Hippocampal formation (tissue), 2 donors: ENCODE data around the gene CLEC4C.

Source experiments
- DNase-seq, 2 donors: peaks; one replicate each; lab custom pipeline; 2025; lab: John Stamatoyannopoulos, UW

CLEC4C gene

GRCh38 chr12:7723926-7724325, 23.2 kb downstream of the CLEC4C start:
- no peak for DNase-seq

GRCh38 chr12:7719946-7720730, 27.0 kb downstream of the CLEC4C start:
- DNase-seq: no peak

GRCh38 chr12:7716381-7716780, 30.8 kb downstream of the CLEC4C start:
- DNase-seq: no peak

- no peak for DNase-seq
Observed at GRCh38 chr12:7712841-7713442, 34.2 kb downstream of the CLEC4C start.

GRCh38 chr12:7711133-7711532, 36.0 kb downstream of the CLEC4C start, which contains the start of gene DPPA3:
Gene DPPA3 (plus strand): TSS chr12:7711433. CDS start chr12:7711571, 138 bp downstream.
- DNase-seq: no peak

GRCh38 chr12:7709969-7710675, 37.1 kb downstream of the CLEC4C start:
- no peak for DNase-seq

GRCh38 chr12:7705846-7706245, 41.3 kb downstream of the CLEC4C start:
- no peak for DNase-seq

GRCh38 chr12:7695566-7696197, 51.5 kb downstream of the CLEC4C start, which contains the start of gene GDF3:
Gene GDF3 (minus strand): TSS chr12:7695775. CDS start chr12:7695728, 47 bp downstream.
- peak in 1 of 2 donors; percentile 1 for DNase-seq

GRCh38 chr12:7695237-7695560, 52.0 kb downstream of the CLEC4C start:
- DNase-seq: no peak

- DNase-seq: no peak
Observed at GRCh38 chr12:7694556-7695236, 52.5 kb downstream of the CLEC4C start.

GRCh38 chr12:7693793-7694192, 53.4 kb downstream of the CLEC4C start:
- DNase-seq: no peak

- no peak for DNase-seq
Observed at GRCh38 chr12:7681535-7681934, 65.6 kb downstream of the CLEC4C start.
